DND-41 (cell line): Measurements from ENCODE around the gene ABHD8.

Experiments used
- ATAC-seq: fragments of 200-7000 bp; cut with Tn5 transposase; 3 replicates; pipeline ENCODE4 v1.9.1; 2021; ENCODE audit warnings: low read depth; ENCODE audit not compliant: insufficient read depth
- DNase-seq: peaks from one replicate; pipeline ENCODE4 v3.0.0-alpha.2; 2020
- H2AFZ ChIP-seq: 2 replicates; pipeline ENCODE4 v1.6.0; 2012; ENCODE audit warnings: low read depth, low read length
- H3K27ac ChIP-seq: 2 replicates; pipeline ENCODE4 v1.5.1; 2012; ENCODE audit warnings: low read length, inconsistent platforms
- H3K27me3 ChIP-seq: fragments of 200-600 bp; sonication (generic); 2 replicates; pipeline ENCODE4 v1.6.0; 2012; ENCODE audit warnings: low read length, mild to moderate bottlenecking, inconsistent platforms; ENCODE audit not compliant: insufficient read depth, poor library complexity
- H3K36me3 ChIP-seq: 2 replicates; pipeline ENCODE4 v1.5.1; 2012; ENCODE audit warnings: low read length, inconsistent platforms; ENCODE audit not compliant: insufficient read depth
- H3K4me1 ChIP-seq: 2 replicates; pipeline ENCODE4 v1.5.1; 2012; ENCODE audit warnings: mild to moderate bottlenecking, low read length; ENCODE audit not compliant: insufficient read depth
- H3K4me2 ChIP-seq: 2 replicates; pipeline ENCODE4 v1.6.0; 2012; ENCODE audit warnings: mild to moderate bottlenecking, moderate library complexity, low read length, inconsistent platforms; ENCODE audit not compliant: insufficient read depth
- H3K4me3 ChIP-seq, 2 experiments: fragments of 200-600 bp in 1 of 2; shearing (Covaris generic) in 1 of 2; 2 replicates each; pipeline ENCODE4 v1.5.1; 2012 to 2016; ENCODE audit warnings: inconsistent platforms in 2 of 2, low read length in 2 of 2, mild to moderate bottlenecking in 2 of 2, low read depth in 1 of 2, moderate library complexity in 1 of 2
- H3K79me2 ChIP-seq: 2 replicates; pipeline ENCODE4 v1.6.0; 2012; ENCODE audit warnings: low read length, inconsistent platforms; ENCODE audit not compliant: insufficient read depth
- H3K9ac ChIP-seq: 2 replicates; pipeline ENCODE4 v1.6.0; 2012; ENCODE audit warnings: low read depth, mild to moderate bottlenecking, inconsistent platforms, low read length, moderate library complexity
- H3K9me3 ChIP-seq: 2 replicates; pipeline ENCODE4 v1.5.1; 2012; ENCODE audit warnings: low read length, moderate library complexity, mild to moderate bottlenecking, inconsistent platforms; ENCODE audit not compliant: insufficient read depth, severe bottlenecking
- H4K20me1 ChIP-seq: 2 replicates; pipeline ENCODE4 v1.6.0; 2012; ENCODE audit warnings: low read length; ENCODE audit not compliant: insufficient read depth
- EZH2 ChIP-seq: IDR thresholded peaks from 3 replicates; pipeline ENCODE4 v1.6.1; 2012; ENCODE audit warnings: borderline replicate concordance, low read depth, mild to moderate bottlenecking, moderate library complexity, low read length, inconsistent platforms; ENCODE audit not compliant: severe bottlenecking
- TF ChIP-seq, protein P1 (sequence below): IDR thresholded peaks from 2 replicates; pipeline ENCODE4 v1.5.1; 2012; ENCODE audit warnings: borderline replicate concordance, low read length, moderate library complexity, mild to moderate bottlenecking; ENCODE audit not compliant: poor library complexity, severe bottlenecking; ENCODE audit errors: extremely low read depth

ABHD8 gene

DNA sequence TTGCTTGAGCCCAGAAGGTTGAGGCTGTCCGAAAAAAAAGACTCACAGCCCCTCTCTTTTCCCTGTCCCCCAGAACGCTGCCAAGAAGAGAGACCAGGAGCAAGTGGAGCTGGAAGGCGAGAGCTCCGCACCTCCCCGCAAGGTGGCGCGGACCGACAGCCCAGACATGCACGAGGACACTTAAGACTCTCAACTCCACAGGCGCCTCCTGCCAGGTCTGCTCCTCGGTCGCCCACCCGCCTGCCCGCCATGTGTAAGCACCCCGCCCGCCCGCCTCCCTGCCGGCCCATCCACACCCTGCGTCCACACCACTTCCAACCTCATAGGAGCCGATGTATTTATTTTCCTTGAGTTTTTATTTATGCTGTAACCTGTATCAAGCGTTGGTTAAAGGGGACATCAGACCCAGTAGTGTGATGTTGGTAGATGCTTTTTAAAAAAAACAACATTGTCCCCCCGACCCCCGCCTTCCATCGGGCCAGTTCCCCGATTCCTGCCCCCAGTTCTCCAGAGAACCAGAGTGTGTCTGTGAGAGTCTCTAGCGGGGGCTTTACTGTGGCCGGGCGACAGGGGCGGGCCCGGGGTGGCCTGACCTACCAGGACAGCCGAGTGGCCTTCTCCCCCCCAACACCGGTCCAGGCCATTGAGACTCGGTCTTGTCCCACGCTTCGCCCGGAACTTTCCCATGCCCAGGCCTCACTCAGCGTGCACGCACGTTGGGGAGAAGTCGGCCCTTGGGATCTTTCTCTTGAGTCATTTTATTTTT is 16.4 kb upstream of the ABHD8 start:
- no peak for TF ChIP-seq EZH2
- TF ChIP-seq, protein P1, sequence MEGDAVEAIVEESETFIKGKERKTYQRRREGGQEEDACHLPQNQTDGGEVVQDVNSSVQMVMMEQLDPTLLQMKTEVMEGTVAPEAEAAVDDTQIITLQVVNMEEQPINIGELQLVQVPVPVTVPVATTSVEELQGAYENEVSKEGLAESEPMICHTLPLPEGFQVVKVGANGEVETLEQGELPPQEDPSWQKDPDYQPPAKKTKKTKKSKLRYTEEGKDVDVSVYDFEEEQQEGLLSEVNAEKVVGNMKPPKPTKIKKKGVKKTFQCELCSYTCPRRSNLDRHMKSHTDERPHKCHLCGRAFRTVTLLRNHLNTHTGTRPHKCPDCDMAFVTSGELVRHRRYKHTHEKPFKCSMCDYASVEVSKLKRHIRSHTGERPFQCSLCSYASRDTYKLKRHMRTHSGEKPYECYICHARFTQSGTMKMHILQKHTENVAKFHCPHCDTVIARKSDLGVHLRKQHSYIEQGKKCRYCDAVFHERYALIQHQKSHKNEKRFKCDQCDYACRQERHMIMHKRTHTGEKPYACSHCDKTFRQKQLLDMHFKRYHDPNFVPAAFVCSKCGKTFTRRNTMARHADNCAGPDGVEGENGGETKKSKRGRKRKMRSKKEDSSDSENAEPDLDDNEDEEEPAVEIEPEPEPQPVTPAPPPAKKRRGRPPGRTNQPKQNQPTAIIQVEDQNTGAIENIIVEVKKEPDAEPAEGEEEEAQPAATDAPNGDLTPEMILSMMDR, result no peak
- no peak for ATAC-seq

DNA sequence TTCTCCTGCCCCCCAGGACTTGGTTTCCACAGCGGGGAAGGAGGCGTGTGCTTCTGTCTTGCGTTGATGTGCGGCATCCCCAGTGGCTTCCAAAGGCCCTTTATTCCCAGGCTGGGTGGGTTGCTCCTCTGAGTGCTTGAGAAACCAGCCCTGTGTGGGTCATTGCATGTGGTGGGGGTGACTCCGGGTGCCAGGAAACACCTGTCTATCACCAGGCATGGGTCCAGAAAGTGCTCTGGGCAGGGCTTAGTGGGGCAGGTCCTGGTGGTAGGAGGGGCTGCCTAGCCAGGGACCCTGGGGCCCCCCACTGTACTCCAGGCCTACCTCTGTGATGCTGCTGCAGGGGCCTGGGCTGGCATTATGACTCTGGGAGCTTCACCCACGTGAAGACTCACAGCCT is 15.7 kb upstream of the ABHD8 start:
- H3K4me3 ChIP-seq, result no peak overlapping the region
- no peak overlapping the region for H3K4me2 ChIP-seq
- TF ChIP-seq, protein P1, result no peak
- TF ChIP-seq EZH2, result no peak
- H2AFZ ChIP-seq, result no peak overlapping the region
- no peaks in the 10 kb centered on the region for H3K27me3 ChIP-seq
- DNase-seq (no peak), ATAC-seq (no peak)
- peaks cover 14% of the 10 kb centered on the region for H4K20me1 ChIP-seq
- peaks cover 2% of the 10 kb centered on the region for H3K79me2 ChIP-seq
- H3K27ac ChIP-seq, result no peak overlapping the region
- no peak overlapping the region; the same call in 1 of the 2 replicates for H3K9ac ChIP-seq
- no peaks in the 10 kb centered on the region for H3K4me1 ChIP-seq
- peaks cover 59% of the 10 kb centered on the region for H3K36me3 ChIP-seq
- H3K9me3 ChIP-seq, result no peaks in the 10 kb centered on the region

More for the DNA sequence above, 16.4 kb upstream of the ABHD8 start:
- Histone ChIP-seq H3K79me2 (no peaks in the 10 kb centered on the region), H2AFZ (no peak overlapping the region), H3K27ac (no peak overlapping the region), H3K27me3 (no peaks in the 10 kb centered on the region), H3K4me2 (no peak overlapping the region), H3K9ac (no peak overlapping the region), H3K4me1 (no peaks in the 10 kb centered on the region), H3K36me3 (peaks cover 52% of the 10 kb centered on the region), H4K20me1 (peaks cover 11% of the 10 kb centered on the region), H3K4me3 (no peak overlapping the region), H3K9me3 (no peaks in the 10 kb centered on the region)
- DNase-seq, result no peak

DNA sequence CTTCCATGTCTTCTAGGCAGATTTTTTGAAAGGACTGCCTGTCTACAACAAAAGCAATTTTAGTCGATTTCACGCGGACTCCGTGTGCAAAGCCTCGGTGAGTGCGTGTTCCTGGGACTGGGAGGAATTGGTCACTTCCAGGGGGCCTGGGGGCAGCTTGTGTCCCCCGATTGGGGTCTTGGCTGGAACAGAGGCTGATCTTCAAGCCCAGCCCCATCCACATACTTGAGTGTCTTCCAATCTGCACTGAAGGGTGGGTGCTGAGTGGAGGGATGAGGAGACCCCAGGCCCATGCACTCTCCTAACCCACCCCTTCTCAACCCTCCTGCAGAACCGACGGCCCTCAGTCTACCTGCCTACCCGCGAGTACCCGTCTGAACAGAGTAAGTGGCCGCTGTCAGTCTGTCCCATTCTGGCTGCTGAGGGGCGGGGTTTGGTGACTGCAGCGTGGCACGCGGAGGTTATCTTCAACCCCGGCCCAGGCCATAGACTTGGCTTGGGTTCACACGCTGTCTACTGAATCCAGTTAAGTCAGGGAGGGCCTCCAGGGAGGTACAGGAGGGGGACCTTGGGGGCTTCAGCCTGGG is 10.9 kb upstream of the ABHD8 start:
- TF ChIP-seq, protein P1, result no peak
- no peak for TF ChIP-seq EZH2
- H3K79me2 ChIP-seq, result peaks cover 45% of the 10 kb centered on the region
- H3K4me3 ChIP-seq, result no peak overlapping the region
- H3K27me3 ChIP-seq, result no peaks in the 10 kb centered on the region
- H3K9ac ChIP-seq, result no peak overlapping the region
- no peak overlapping the region for H3K4me2 ChIP-seq
- no peaks in the 10 kb centered on the region for H3K9me3 ChIP-seq
- peaks cover 47% of the 10 kb centered on the region for H4K20me1 ChIP-seq
- peaks cover 26% of the 10 kb centered on the region for H3K4me1 ChIP-seq
- H2AFZ ChIP-seq, result no peak overlapping the region
- no peak overlapping the region for H3K27ac ChIP-seq
- no peak for DNase-seq
- H3K36me3 ChIP-seq, result peaks cover 53% of the 10 kb centered on the region
- ATAC-seq, result no peak
